ENCODE data around the gene UMPS.
"Not testable (repeated sequence)": the region's sequence is repeated elsewhere in the genome, so short reads cannot be mapped to it uniquely, and the experiment has no call there.

The UMPS gene

GRCh38 chr3:124784686-124785382 lies 54.6 kb downstream of the UMPS start:
- H3K27me3 ChIP-seq = no peaks in the 10 kb centered on the region
- no peak for TF ChIP-seq Cebpa-rat (IDR thresholded peaks at IDR 0.05)
- peak overlapping the region; percentile 85 for H3K4me2 ChIP-seq
- no peak overlapping the region for H3K4me3 ChIP-seq
- no peaks in the 10 kb centered on the region for H4K20me1 ChIP-seq
- no peaks in the 10 kb centered on the region for H3K9me3 ChIP-seq
- H3K27ac ChIP-seq = peak overlapping the region; percentile 80
- peak overlapping the region; percentile 57; the same call in 1 of the 2 replicates for H3K9ac ChIP-seq
- H3K36me3 ChIP-seq = no peaks in the 10 kb centered on the region
- H3K4me1 ChIP-seq = peaks cover 78% of the 10 kb centered on the region

GRCh38 chr3:124785973-124786372 lies 55.7 kb downstream of the UMPS start:
- no peaks in the 10 kb centered on the region for H4K20me1 ChIP-seq
- no peak overlapping the region for H3K4me3 ChIP-seq
- H3K4me1 ChIP-seq = peaks cover 66% of the 10 kb centered on the region
- TF ChIP-seq Cebpa-rat (IDR thresholded peaks at IDR 0.05) = no peak
- H3K36me3 ChIP-seq = no peaks in the 10 kb centered on the region
- H3K27me3 ChIP-seq = no peaks in the 10 kb centered on the region
- no peaks in the 10 kb centered on the region for H3K9me3 ChIP-seq
- no peak overlapping the region for H3K9ac ChIP-seq
- H3K4me2 ChIP-seq = peak overlapping the region; percentile 85
- H3K27ac ChIP-seq = no peak overlapping the region

GRCh38 chr3:124786511-124787241 lies 56.4 kb downstream of the UMPS start:
- H3K9me3 ChIP-seq = no peaks in the 10 kb centered on the region
- H3K36me3 ChIP-seq = no peaks in the 10 kb centered on the region
- H3K4me2 ChIP-seq = peak overlapping the region; percentile 85
- TF ChIP-seq Cebpa-rat (IDR thresholded peaks at IDR 0.05) = no peak
- H3K27ac ChIP-seq = 0 out of 2 replicates have a peak overlapping the region, but pooled peaks have one; percentile 14
- H3K4me3 ChIP-seq = no peak overlapping the region
- H3K9ac ChIP-seq = no peak overlapping the region
- no peaks in the 10 kb centered on the region for H4K20me1 ChIP-seq
- peaks cover 59% of the 10 kb centered on the region for H3K4me1 ChIP-seq
- H3K27me3 ChIP-seq = no peaks in the 10 kb centered on the region

- no peaks in the 10 kb centered on the region for H3K27me3 ChIP-seq
- no peaks in the 10 kb centered on the region for H3K36me3 ChIP-seq
- no peaks in the 10 kb centered on the region for H4K20me1 ChIP-seq
- H3K9ac ChIP-seq = no peak overlapping the region
- H3K9me3 ChIP-seq = no peaks in the 10 kb centered on the region
- H3K4me3 ChIP-seq = no peak overlapping the region
- peaks cover 50% of the 10 kb centered on the region for H3K4me1 ChIP-seq
- H3K27ac ChIP-seq = no peak overlapping the region
- no peak for TF ChIP-seq Cebpa-rat (IDR thresholded peaks at IDR 0.05)
- H3K4me2 ChIP-seq = no peak overlapping the region
Measured at GRCh38 chr3:124787476-124788195, 57.4 kb downstream of the UMPS start.

GRCh38 chr3:124788254-124788745 lies 58.0 kb downstream of the UMPS start:
- Histone ChIP-seq H3K9me3 (no peaks in the 10 kb centered on the region), H3K4me3 (no peak overlapping the region), H3K4me2 (no peak overlapping the region), H3K27me3 (no peaks in the 10 kb centered on the region), H4K20me1 (no peaks in the 10 kb centered on the region), H3K4me1 (peaks cover 43% of the 10 kb centered on the region), H3K27ac (no peak overlapping the region), H3K36me3 (no peaks in the 10 kb centered on the region), H3K9ac (no peak overlapping the region)
- TF ChIP-seq Cebpa-rat (IDR thresholded peaks at IDR 0.05) = no peak

GRCh38 chr3:124789103-124789502 lies 58.9 kb downstream of the UMPS start:
- not testable (repeated sequence) for H3K36me3 ChIP-seq, H3K4me2 ChIP-seq, H3K27me3 ChIP-seq, H3K9me3 ChIP-seq, H4K20me1 ChIP-seq, H3K27ac ChIP-seq, H3K9ac ChIP-seq, H3K4me3 ChIP-seq
- peaks cover 35% of the 10 kb centered on the region for H3K4me1 ChIP-seq

- H3K36me3 ChIP-seq = no peaks in the 10 kb centered on the region
- no peaks in the 10 kb centered on the region for H3K9me3 ChIP-seq
- no peak overlapping the region for H3K4me2 ChIP-seq
- H3K4me3 ChIP-seq = no peak overlapping the region
- H3K27ac ChIP-seq = no peak overlapping the region
- H3K27me3 ChIP-seq = no peaks in the 10 kb centered on the region
- no peak overlapping the region for H3K9ac ChIP-seq
- peaks cover 20% of the 10 kb centered on the region for H3K4me1 ChIP-seq
- TF ChIP-seq Cebpa-rat (IDR thresholded peaks at IDR 0.05) = no peak
- no peaks in the 10 kb centered on the region for H4K20me1 ChIP-seq
Measured at GRCh38 chr3:124791142-124791541, 60.9 kb downstream of the UMPS start.

GRCh38 chr3:124791639-124792151 lies 61.4 kb downstream of the UMPS start:
- H3K36me3 ChIP-seq = no peaks in the 10 kb centered on the region
- H3K27me3 ChIP-seq = no peaks in the 10 kb centered on the region
- no peaks in the 10 kb centered on the region for H3K9me3 ChIP-seq
- no peak overlapping the region for H3K4me2 ChIP-seq
- no peaks in the 10 kb centered on the region for H4K20me1 ChIP-seq
- H3K4me3 ChIP-seq = no peak overlapping the region
- no peak overlapping the region for H3K27ac ChIP-seq
- TF ChIP-seq Cebpa-rat (IDR thresholded peaks at IDR 0.05) = no peak
- no peak overlapping the region for H3K9ac ChIP-seq
- H3K4me1 ChIP-seq = peaks cover 14% of the 10 kb centered on the region

GRCh38 chr3:124792341-124793040 lies 62.2 kb downstream of the UMPS start:
- peaks cover 6% of the 10 kb centered on the region; the same call in 1 of the 2 replicates for H3K4me1 ChIP-seq
- H3K4me3 ChIP-seq = no peak overlapping the region

More at GRCh38 chr3:124792341-124793040, 62.2 kb downstream of the UMPS start:
- no peak overlapping the region for H3K27ac ChIP-seq
- no peaks in the 10 kb centered on the region for H3K9me3 ChIP-seq
- no peak overlapping the region for H3K4me2 ChIP-seq
- H3K27me3 ChIP-seq = no peaks in the 10 kb centered on the region
- H3K36me3 ChIP-seq = no peaks in the 10 kb centered on the region
- no peak for TF ChIP-seq Cebpa-rat (IDR thresholded peaks at IDR 0.05)
- no peaks in the 10 kb centered on the region for H4K20me1 ChIP-seq
- H3K9ac ChIP-seq = no peak overlapping the region

All from BLaER1 (cell line).